T-helper 2 cell treated with Interferon-gamma antibody and Interleukin-4, amounts not matched to agents 5 μg/mL and 100 μg/mL, for 36 hours (primary cell): ENCODE results near the gene SMIM17.
A peak's percentile ranks its signal among the peaks of the same experiment; 100 is the strongest.
"Not testable (repeated sequence)": the region's sequence is repeated elsewhere in the genome, so short reads cannot be mapped to it uniquely, and the experiment has no call there.

Source experiments
- DNase-seq: peaks from one replicate; pipeline ENCODE4 v3.0.0; 2021; ENCODE audit warnings: low spot score
- H3K27ac Mint-ChIP-seq: one replicate; pipeline ENCODE4 v1.8.0; 2021; ENCODE audit warnings: mild to moderate bottlenecking, mixed read lengths
- H3K27me3 Mint-ChIP-seq: one replicate; pipeline ENCODE4 v1.8.0; 2021; ENCODE audit warnings: low read depth, mixed read lengths
- H3K36me3 Mint-ChIP-seq: one replicate; pipeline ENCODE4 v1.8.0; 2021; ENCODE audit warnings: low read depth, mixed read lengths
- H3K4me1 Mint-ChIP-seq: one replicate; pipeline ENCODE4 v1.8.0; 2021; ENCODE audit warnings: low read depth, mixed read lengths
- H3K4me3 Mint-ChIP-seq: one replicate; pipeline ENCODE4 v1.8.0; 2022; ENCODE audit warnings: mild to moderate bottlenecking, moderate library complexity, mixed read lengths
- H3K9me3 Mint-ChIP-seq: one replicate; pipeline ENCODE4 v1.8.0; 2021; ENCODE audit warnings: mixed read lengths

SMIM17 gene

GRCh38 chr19:56670401-56670960 lies 27.5 kb downstream of the SMIM17 start:
- Mint-ChIP-seq H3K36me3 (peaks cover 1% of the 10 kb centered on the region), H3K4me1 (no peaks in the 10 kb centered on the region), H3K9me3 (peaks cover 48% of the 10 kb centered on the region), H3K27me3 (no peaks in the 10 kb centered on the region), H3K27ac (no peak overlapping the region), H3K4me3 (no peak overlapping the region)
- no peak for DNase-seq

- Mint-ChIP-seq H3K27me3 (no peaks in the 10 kb centered on the region), H3K27ac (no peak overlapping the region), H3K4me1 (no peaks in the 10 kb centered on the region), H3K36me3 (peaks cover 1% of the 10 kb centered on the region), H3K9me3 (peaks cover 45% of the 10 kb centered on the region), H3K4me3 (peak overlapping the region; percentile 55)
- DNase-seq = no peak
Measured at GRCh38 chr19:56670961-56671612, 28.1 kb downstream of the SMIM17 start.

- H3K27me3 Mint-ChIP-seq = no peaks in the 10 kb centered on the region
- peak within 1 kb of the TSS; percentile 55 for H3K4me3 Mint-ChIP-seq
- H3K4me1 Mint-ChIP-seq = no peaks in the 10 kb centered on the region
- peak; percentile 23 for DNase-seq
- peaks cover 46% of the 10 kb centered on the region for H3K9me3 Mint-ChIP-seq
- peaks cover 1% of the 10 kb centered on the region for H3K36me3 Mint-ChIP-seq
- no peak within 1 kb of the TSS for H3K27ac Mint-ChIP-seq
Measured at GRCh38 chr19:56671613-56671994, 28.6 kb downstream of the SMIM17 start, which contains the start of gene ZNF835. ZNF835 (minus strand) TSS chr19:56671757; CDS start chr19:56665198, 6,559 bp downstream.

GRCh38 chr19:56672610-56673009 lies 29.7 kb downstream of the SMIM17 start:
- not testable (repeated sequence) for H3K27ac Mint-ChIP-seq, H3K27me3 Mint-ChIP-seq, DNase-seq, H3K4me1 Mint-ChIP-seq, H3K36me3 Mint-ChIP-seq, H3K4me3 Mint-ChIP-seq
- peaks cover 42% of the 10 kb centered on the region for H3K9me3 Mint-ChIP-seq

GRCh38 chr19:56678205-56678604 lies 35.2 kb downstream of the SMIM17 start:
- H3K27me3 Mint-ChIP-seq = no peaks in the 10 kb centered on the region
- peaks cover 30% of the 10 kb centered on the region for H3K9me3 Mint-ChIP-seq
- no peaks in the 10 kb centered on the region for H3K4me1 Mint-ChIP-seq
- H3K4me3 Mint-ChIP-seq = no peak overlapping the region
- no peak overlapping the region for H3K27ac Mint-ChIP-seq
- no peaks in the 10 kb centered on the region for H3K36me3 Mint-ChIP-seq
- DNase-seq = no peak

GRCh38 chr19:56681702-56682101 lies 38.7 kb downstream of the SMIM17 start:
- no peak overlapping the region for H3K4me3 Mint-ChIP-seq
- no peaks in the 10 kb centered on the region for H3K27me3 Mint-ChIP-seq
- no peak overlapping the region for H3K27ac Mint-ChIP-seq
- no peaks in the 10 kb centered on the region for H3K4me1 Mint-ChIP-seq
- DNase-seq = no peak
- peaks cover 33% of the 10 kb centered on the region for H3K9me3 Mint-ChIP-seq
- H3K36me3 Mint-ChIP-seq = peaks cover 1% of the 10 kb centered on the region

- DNase-seq = no peak
- Mint-ChIP-seq H3K36me3 (peaks cover 1% of the 10 kb centered on the region), H3K27ac (no peak overlapping the region), H3K4me3 (no peak overlapping the region), H3K4me1 (no peaks in the 10 kb centered on the region), H3K9me3 (peaks cover 34% of the 10 kb centered on the region), H3K27me3 (no peaks in the 10 kb centered on the region)
Measured at GRCh38 chr19:56683116-56683515, 40.2 kb downstream of the SMIM17 start.

- no peak for DNase-seq
- no peak overlapping the region for H3K27ac Mint-ChIP-seq
- peaks cover 1% of the 10 kb centered on the region for H3K36me3 Mint-ChIP-seq
- no peak overlapping the region for H3K4me3 Mint-ChIP-seq
- H3K9me3 Mint-ChIP-seq = peaks cover 36% of the 10 kb centered on the region
- no peaks in the 10 kb centered on the region for H3K27me3 Mint-ChIP-seq
- no peaks in the 10 kb centered on the region for H3K4me1 Mint-ChIP-seq
Measured at GRCh38 chr19:56687031-56687430, 44.1 kb downstream of the SMIM17 start.

GRCh38 chr19:56689198-56689597 lies 46.2 kb downstream of the SMIM17 start:
- Mint-ChIP-seq H3K4me1 (no peaks in the 10 kb centered on the region), H3K27me3 (no peaks in the 10 kb centered on the region), H3K9me3 (peaks cover 51% of the 10 kb centered on the region), H3K36me3 (peaks cover 2% of the 10 kb centered on the region), H3K4me3 (no peak overlapping the region), H3K27ac (no peak overlapping the region)
- no peak for DNase-seq

GRCh38 chr19:56690670-56691069 lies 47.7 kb downstream of the SMIM17 start:
- H3K36me3 Mint-ChIP-seq = peaks cover 1% of the 10 kb centered on the region
- H3K27me3 Mint-ChIP-seq = no peaks in the 10 kb centered on the region
- no peak overlapping the region for H3K4me3 Mint-ChIP-seq
- no peak overlapping the region for H3K27ac Mint-ChIP-seq
- no peaks in the 10 kb centered on the region for H3K4me1 Mint-ChIP-seq
- H3K9me3 Mint-ChIP-seq = peaks cover 48% of the 10 kb centered on the region
- no peak for DNase-seq

- H3K9me3 Mint-ChIP-seq = peaks cover 40% of the 10 kb centered on the region
- no peak overlapping the region for H3K27ac Mint-ChIP-seq
- peaks cover 1% of the 10 kb centered on the region for H3K36me3 Mint-ChIP-seq
- H3K4me3 Mint-ChIP-seq = no peak overlapping the region
- DNase-seq = no peak
- H3K4me1 Mint-ChIP-seq = no peaks in the 10 kb centered on the region
- H3K27me3 Mint-ChIP-seq = no peaks in the 10 kb centered on the region
Measured at GRCh38 chr19:56692206-56692895, 49.4 kb downstream of the SMIM17 start.

- H3K27ac Mint-ChIP-seq = no peak overlapping the region
- no peaks in the 10 kb centered on the region for H3K36me3 Mint-ChIP-seq
- H3K4me1 Mint-ChIP-seq = no peaks in the 10 kb centered on the region
- peaks cover 53% of the 10 kb centered on the region for H3K9me3 Mint-ChIP-seq
- DNase-seq = no peak
- H3K27me3 Mint-ChIP-seq = no peaks in the 10 kb centered on the region
- no peak overlapping the region for H3K4me3 Mint-ChIP-seq
Measured at GRCh38 chr19:56699552-56699951, 56.6 kb downstream of the SMIM17 start.

- Mint-ChIP-seq H3K27me3 (no peaks in the 10 kb centered on the region), H3K9me3 (peaks cover 61% of the 10 kb centered on the region), H3K4me3 (no peak overlapping the region), H3K27ac (no peak overlapping the region), H3K4me1 (no peaks in the 10 kb centered on the region), H3K36me3 (no peaks in the 10 kb centered on the region)
- no peak for DNase-seq
Measured at GRCh38 chr19:56701895-56702294, 58.9 kb downstream of the SMIM17 start.

- Mint-ChIP-seq H3K4me3 (no peak overlapping the region), H3K36me3 (no peaks in the 10 kb centered on the region), H3K27ac (no peak overlapping the region), H3K4me1 (no peaks in the 10 kb centered on the region), H3K9me3 (peaks cover 59% of the 10 kb centered on the region), H3K27me3 (no peaks in the 10 kb centered on the region)
- no peak for DNase-seq
Measured at GRCh38 chr19:56705939-56706338, 63.0 kb downstream of the SMIM17 start.
